Measurements from ENCODE around the gene C6orf89.

The C6orf89 gene

DNA sequence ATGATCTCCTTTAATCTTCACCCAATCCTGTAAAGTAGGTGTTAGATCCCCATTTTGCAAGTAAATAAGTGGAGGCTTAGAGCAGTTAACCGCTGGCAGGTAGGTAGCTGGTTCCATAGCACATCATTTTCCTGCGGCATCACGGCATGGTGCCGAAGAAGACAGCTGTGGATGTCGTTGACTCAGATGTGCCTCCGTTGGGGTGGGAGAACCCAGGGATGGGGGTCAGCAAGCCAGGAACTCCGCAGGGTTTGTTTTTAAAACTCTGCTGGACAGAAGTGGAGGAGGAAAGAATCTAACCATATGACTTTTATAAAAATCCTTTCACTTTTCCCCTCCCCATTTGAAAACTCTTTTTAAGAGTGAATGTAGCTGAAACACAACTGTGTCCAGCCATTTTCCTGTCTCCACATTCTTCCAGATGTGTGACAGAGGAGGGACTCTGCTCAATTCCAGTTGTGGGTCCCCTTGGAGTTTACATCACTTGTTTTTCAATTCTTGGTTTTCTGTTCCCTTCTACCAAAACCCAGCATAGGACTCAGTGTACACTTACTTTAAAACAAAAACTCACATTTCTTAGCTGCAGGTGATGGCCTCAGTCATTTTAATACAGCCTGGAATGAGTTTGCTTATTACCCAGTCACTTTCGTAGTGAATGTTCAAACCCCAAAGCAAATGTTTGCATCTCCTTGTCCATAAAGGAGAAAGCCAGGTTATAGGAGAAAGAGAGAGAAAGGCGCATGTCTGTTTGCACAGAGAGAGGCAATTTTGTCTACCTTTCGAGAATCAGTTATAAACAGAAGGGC lies 41.2 kb downstream of the C6orf89 start:
- no peak for DNase-seq (ENCODE audit: low read depth)
- TF ChIP-seq, protein P1, sequence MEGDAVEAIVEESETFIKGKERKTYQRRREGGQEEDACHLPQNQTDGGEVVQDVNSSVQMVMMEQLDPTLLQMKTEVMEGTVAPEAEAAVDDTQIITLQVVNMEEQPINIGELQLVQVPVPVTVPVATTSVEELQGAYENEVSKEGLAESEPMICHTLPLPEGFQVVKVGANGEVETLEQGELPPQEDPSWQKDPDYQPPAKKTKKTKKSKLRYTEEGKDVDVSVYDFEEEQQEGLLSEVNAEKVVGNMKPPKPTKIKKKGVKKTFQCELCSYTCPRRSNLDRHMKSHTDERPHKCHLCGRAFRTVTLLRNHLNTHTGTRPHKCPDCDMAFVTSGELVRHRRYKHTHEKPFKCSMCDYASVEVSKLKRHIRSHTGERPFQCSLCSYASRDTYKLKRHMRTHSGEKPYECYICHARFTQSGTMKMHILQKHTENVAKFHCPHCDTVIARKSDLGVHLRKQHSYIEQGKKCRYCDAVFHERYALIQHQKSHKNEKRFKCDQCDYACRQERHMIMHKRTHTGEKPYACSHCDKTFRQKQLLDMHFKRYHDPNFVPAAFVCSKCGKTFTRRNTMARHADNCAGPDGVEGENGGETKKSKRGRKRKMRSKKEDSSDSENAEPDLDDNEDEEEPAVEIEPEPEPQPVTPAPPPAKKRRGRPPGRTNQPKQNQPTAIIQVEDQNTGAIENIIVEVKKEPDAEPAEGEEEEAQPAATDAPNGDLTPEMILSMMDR (conservative IDR thresholded peaks at IDR 0.05; ENCODE audit: low read depth, low read length), result no peak
- no peak overlapping the region for H3K4me3 ChIP-seq (ENCODE audit: low read length)

- DNase-seq (ENCODE audit: low read depth), result no peak
- TF ChIP-seq, protein P1 (conservative IDR thresholded peaks at IDR 0.05; ENCODE audit: low read depth, low read length), result no peak
- no peak overlapping the region for H3K4me3 ChIP-seq (ENCODE audit: low read length)
Observed at GRCh38 chr6:36927691-36928546, 42.2 kb downstream of the C6orf89 start.

DNA sequence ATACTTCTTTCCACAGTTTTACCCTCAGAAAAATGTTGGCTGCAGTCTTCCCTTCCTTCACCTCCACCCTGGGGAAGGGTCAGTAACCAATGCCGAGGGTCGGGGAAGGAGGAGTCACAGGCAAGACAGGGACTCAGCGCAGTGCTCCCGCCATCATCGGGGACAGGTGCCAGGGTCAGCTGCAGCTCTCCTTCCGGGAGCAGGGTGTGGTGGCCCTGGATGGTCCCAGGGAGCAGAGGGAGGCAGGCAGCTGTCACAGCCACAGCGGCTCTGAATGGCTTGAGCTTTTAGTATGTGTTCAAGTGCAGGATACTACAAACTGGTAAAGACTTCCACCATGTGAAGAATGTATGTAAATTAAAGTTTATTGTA lies 42.8 kb downstream of the C6orf89 start:
- DNase-seq (ENCODE audit: low read depth), result no peak
- TF ChIP-seq, protein P1 (conservative IDR thresholded peaks at IDR 0.05; ENCODE audit: low read depth, low read length), result no peak
- H3K4me3 ChIP-seq (ENCODE audit: low read length), result no peak overlapping the region

- no peak overlapping the region for H3K4me3 ChIP-seq (ENCODE audit: low read length)
- TF ChIP-seq, protein P1 (conservative IDR thresholded peaks at IDR 0.05; ENCODE audit: low read depth, low read length), result no peak
- no peak for DNase-seq (ENCODE audit: low read depth)
Observed at GRCh38 chr6:36929152-36929551, 43.4 kb downstream of the C6orf89 start.

DNA sequence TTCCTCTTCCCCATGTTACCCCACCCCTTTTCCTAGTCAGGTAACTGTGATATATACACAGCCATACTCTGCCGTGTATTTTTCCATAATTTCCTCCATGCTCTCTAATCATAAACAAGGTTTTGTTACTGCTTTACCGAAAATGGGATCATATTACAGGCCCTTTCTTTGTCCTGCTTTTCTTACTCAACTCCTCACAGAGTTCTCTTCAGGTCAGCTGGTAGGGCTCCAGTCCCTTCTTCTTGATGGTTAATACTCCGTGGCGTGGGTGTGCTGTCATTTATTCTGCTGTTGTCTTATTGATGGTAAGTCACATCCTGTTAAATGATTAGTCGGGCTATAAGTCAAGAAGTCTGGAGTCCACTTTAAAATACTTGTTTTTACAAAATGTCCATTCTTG lies 43.9 kb downstream of the C6orf89 start:
- TF ChIP-seq, protein P1 (conservative IDR thresholded peaks at IDR 0.05; ENCODE audit: low read depth, low read length), result no peak
- H3K4me3 ChIP-seq (ENCODE audit: low read length), result no peak overlapping the region
- no peak for DNase-seq (ENCODE audit: low read depth)

DNA sequence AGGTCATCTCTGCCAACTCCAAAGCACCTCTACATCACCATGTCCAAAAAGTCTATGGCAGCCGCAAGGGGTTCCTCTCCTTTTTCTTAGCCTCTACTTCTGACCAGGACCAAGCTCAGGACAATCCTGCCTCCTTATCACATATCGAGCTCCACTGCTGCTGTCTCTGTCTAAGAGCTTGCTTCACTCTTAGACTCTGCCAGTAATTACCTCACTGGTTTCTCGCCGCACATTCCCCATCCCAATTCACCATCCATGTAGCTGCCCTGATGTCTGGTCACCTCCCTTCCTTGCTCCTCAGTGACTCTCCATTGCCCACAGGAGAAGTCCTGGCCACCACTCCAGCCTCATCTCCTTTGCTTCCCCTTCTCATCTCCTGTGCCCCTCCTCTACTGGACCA lies 44.7 kb downstream of the C6orf89 start:
- TF ChIP-seq, protein P1 (conservative IDR thresholded peaks at IDR 0.05; ENCODE audit: low read depth, low read length), result no peak
- H3K4me3 ChIP-seq (ENCODE audit: low read length), result no peak overlapping the region
- DNase-seq (ENCODE audit: low read depth), result no peak

Data from retinal pigment epithelial cell (primary cell).